ENCODE data around the gene TRAPPC10.

Gene TRAPPC10

DNA sequence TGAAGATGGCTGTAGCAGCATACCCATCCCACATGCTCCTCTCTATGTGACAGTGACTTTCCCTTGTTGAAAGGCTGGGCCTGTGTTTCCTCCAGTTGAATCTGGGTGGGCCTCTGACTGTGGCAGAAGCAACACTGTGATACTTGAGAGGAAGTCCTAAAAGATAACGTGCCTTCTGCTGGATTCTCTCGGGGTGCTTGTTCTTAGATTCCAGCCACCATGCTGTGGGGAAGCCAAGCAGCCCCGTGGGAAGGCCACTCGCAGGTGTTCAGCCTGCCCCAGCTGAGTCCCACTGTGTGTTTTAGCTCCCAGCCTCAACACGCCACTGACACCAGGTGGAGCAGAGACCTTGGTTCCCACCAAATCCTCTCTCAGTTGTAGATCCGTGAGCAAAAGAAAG is 31.5 kb downstream of the TRAPPC10 start:
- no peak for DNase-seq (ENCODE audit: low read depth in 2 of 2)
- TF ChIP-seq, protein P1, sequence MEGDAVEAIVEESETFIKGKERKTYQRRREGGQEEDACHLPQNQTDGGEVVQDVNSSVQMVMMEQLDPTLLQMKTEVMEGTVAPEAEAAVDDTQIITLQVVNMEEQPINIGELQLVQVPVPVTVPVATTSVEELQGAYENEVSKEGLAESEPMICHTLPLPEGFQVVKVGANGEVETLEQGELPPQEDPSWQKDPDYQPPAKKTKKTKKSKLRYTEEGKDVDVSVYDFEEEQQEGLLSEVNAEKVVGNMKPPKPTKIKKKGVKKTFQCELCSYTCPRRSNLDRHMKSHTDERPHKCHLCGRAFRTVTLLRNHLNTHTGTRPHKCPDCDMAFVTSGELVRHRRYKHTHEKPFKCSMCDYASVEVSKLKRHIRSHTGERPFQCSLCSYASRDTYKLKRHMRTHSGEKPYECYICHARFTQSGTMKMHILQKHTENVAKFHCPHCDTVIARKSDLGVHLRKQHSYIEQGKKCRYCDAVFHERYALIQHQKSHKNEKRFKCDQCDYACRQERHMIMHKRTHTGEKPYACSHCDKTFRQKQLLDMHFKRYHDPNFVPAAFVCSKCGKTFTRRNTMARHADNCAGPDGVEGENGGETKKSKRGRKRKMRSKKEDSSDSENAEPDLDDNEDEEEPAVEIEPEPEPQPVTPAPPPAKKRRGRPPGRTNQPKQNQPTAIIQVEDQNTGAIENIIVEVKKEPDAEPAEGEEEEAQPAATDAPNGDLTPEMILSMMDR (IDR thresholded peaks at IDR 0.05; ENCODE audit: low read depth, low read length) = no peak
- H3K4me3 ChIP-seq (replicated peaks in 1 of 2; ENCODE audit: low read depth in 2 of 2, low read length in 2 of 2) = no peak overlapping the region

DNA sequence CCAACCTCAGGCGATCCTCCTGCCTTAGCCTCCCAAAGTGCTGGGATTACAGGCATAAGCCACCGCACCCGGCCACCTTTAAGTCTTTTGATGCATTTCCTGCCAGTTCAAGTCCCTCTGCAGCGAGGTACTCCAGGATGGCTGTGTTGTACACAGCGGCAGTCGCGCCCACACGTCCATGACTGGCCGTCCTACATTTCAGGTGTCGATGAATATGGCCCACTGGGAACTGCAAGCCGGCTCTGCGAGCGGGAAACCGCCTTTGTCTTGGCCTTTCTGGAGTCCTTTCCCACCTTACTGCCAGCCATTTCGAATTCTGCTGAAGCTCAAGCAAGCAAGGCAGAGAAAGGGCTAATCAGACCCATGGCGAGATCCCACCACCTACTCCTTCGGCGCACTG is 34.6 kb downstream of the TRAPPC10 start:
- H3K4me3 ChIP-seq (replicated peaks in 1 of 2; ENCODE audit: low read depth in 2 of 2, low read length in 2 of 2) = no peak overlapping the region
- no peak for DNase-seq (ENCODE audit: low read depth in 2 of 2)
- TF ChIP-seq, protein P1 (IDR thresholded peaks at IDR 0.05; ENCODE audit: low read depth, low read length) = no peak

DNA sequence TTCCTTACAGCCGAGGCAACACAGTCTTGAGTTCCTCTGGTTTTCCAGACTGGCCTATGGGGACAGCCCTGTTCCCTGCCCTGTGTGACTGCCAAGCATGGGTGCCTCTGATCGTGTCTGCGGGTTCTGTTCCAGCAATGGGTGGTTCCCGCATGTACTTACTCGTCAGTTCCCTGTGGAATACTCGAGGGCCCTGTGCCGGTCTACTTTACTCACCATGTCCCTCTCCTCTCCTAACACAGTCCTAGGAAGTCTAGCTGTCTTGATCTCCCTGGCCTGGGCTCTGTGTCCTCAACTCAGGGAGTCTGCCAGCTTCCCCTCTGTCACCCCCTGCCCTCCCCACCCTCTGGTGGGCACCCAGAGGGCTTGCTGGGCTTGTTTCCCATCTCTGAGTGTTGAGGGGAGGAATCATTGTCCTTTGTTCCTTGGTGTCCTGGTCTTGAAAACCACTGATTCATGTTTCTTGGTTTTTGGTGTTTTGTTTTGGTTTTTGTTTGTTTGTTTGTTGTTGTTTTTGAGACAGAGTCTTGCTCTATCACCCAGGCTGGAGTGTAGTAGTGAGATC is 36.0 kb downstream of the TRAPPC10 start:
- H3K4me3 ChIP-seq (replicated peaks in 1 of 2; ENCODE audit: low read depth in 2 of 2, low read length in 2 of 2) = no peak overlapping the region
- peak in 1 of 2 donors; percentile 20 for DNase-seq (ENCODE audit: low read depth in 2 of 2)
- TF ChIP-seq, protein P1 (IDR thresholded peaks at IDR 0.05; ENCODE audit: low read depth, low read length) = no peak

GRCh38 chr21:44049182-44049581 is 37.1 kb downstream of the TRAPPC10 start:
- DNase-seq (ENCODE audit: low read depth in 2 of 2) = no peak
- no peak overlapping the region for H3K4me3 ChIP-seq (replicated peaks in 1 of 2; ENCODE audit: low read depth in 2 of 2, low read length in 2 of 2)
- TF ChIP-seq, protein P1 (IDR thresholded peaks at IDR 0.05; ENCODE audit: low read depth, low read length) = no peak

DNA sequence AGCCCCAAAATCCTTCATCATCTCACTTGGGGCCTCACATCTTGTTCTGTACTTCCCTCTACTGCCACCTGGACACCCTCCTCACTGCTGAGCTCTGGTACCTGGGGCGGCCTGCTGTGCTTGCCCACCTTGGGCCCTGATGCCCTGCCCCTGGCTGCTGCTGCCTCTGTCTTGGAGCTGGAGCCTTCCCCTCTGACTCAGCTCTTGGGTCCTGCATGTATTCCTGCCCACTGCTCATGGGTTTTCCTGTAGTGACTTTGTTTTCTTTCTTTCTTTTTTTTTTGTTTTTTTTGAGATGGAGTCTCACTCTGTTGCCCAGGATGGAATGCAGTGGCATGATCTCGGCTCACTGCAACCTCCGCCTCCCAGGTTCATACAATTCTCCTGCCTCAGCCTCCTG is 37.5 kb downstream of the TRAPPC10 start:
- TF ChIP-seq, protein P1 (IDR thresholded peaks at IDR 0.05; ENCODE audit: low read depth, low read length) = no peak
- H3K4me3 ChIP-seq (replicated peaks in 1 of 2; ENCODE audit: low read depth in 2 of 2, low read length in 2 of 2) = no peak overlapping the region
- DNase-seq (ENCODE audit: low read depth in 2 of 2) = peak in 1 of 2 donors; percentile 22

GRCh38 chr21:44050276-44050675 is 38.2 kb downstream of the TRAPPC10 start:
- DNase-seq (ENCODE audit: low read depth in 2 of 2) = no peak
- TF ChIP-seq, protein P1 (IDR thresholded peaks at IDR 0.05; ENCODE audit: low read depth, low read length) = no peak
- H3K4me3 ChIP-seq (replicated peaks in 1 of 2; ENCODE audit: low read depth in 2 of 2, low read length in 2 of 2) = no peak overlapping the region

GRCh38 chr21:44051462-44051941 is 39.4 kb downstream of the TRAPPC10 start:
- TF ChIP-seq, protein P1 (IDR thresholded peaks at IDR 0.05; ENCODE audit: low read depth, low read length) = no peak
- DNase-seq (ENCODE audit: low read depth in 2 of 2) = peak; percentile 73 to 93
- no peak overlapping the region for H3K4me3 ChIP-seq (replicated peaks in 1 of 2; ENCODE audit: low read depth in 2 of 2, low read length in 2 of 2)

Data from cardiac fibroblast (primary cell).